NK-92 treated with Interleukin-12 subunit alpha and Interleukin-12 subunit beta, amount 100 ng/mL, for 24 hours (cell line): ENCODE results near the gene EFCAB6.

Experiments used
- DNase-seq: peaks from one replicate; lab custom pipeline; 2025; lab: John Stamatoyannopoulos, UW

Gene EFCAB6

GRCh38 chr22:43828998-43829782 is 17.1 kb upstream of the EFCAB6 start:
- no peak for DNase-seq

- no peak for DNase-seq
Observed at GRCh38 chr22:43828725-43828997, 16.6 kb upstream of the EFCAB6 start.

GRCh38 chr22:43827926-43828724 is 16.0 kb upstream of the EFCAB6 start:
- no peak for DNase-seq

- DNase-seq = no peak
Observed at GRCh38 chr22:43827003-43827735, 15.1 kb upstream of the EFCAB6 start.

- no peak for DNase-seq
Observed at GRCh38 chr22:43826142-43827002, 14.3 kb upstream of the EFCAB6 start.

GRCh38 chr22:43825651-43826050 is 13.5 kb upstream of the EFCAB6 start:
- no peak for DNase-seq

- DNase-seq = no peak
Observed at GRCh38 chr22:43824724-43825420, 12.8 kb upstream of the EFCAB6 start.

- no peak for DNase-seq
Observed at GRCh38 chr22:43823911-43824665, 12.0 kb upstream of the EFCAB6 start.

- DNase-seq = no peak
Observed at GRCh38 chr22:43823353-43823908, 11.3 kb upstream of the EFCAB6 start.

GRCh38 chr22:43821606-43822425 is 9.7 kb upstream of the EFCAB6 start:
- no peak for DNase-seq

- DNase-seq = no peak
Observed at GRCh38 chr22:43820651-43821305, 8.7 kb upstream of the EFCAB6 start.

- no peak for DNase-seq
Observed at GRCh38 chr22:43819931-43820640, 8.0 kb upstream of the EFCAB6 start.

GRCh38 chr22:43819421-43819921 is 7.4 kb upstream of the EFCAB6 start:
- no peak for DNase-seq

GRCh38 chr22:43818981-43819380 is 6.9 kb upstream of the EFCAB6 start:
- DNase-seq = no peak

GRCh38 chr22:43817402-43817801 is 5.3 kb upstream of the EFCAB6 start:
- DNase-seq = no peak

GRCh38 chr22:43814264-43814663 is 2.2 kb upstream of the EFCAB6 start:
- DNase-seq = no peak

GRCh38 chr22:43812890-43813289 is 785 bp upstream of the EFCAB6 start:
- no peak for DNase-seq

- DNase-seq = no peak
Observed at GRCh38 chr22:43811777-43812148, 342 bp downstream of the EFCAB6 start.
